Naive thymus-derived CD4-positive, alpha-beta T cell (primary cell): ENCODE data around the gene CERT1. TPM values are rescaled to one million over a fixed set of nuclear protein-coding genes. Genes with fewer than 3 reads are reported as not detected.

Experiments
- ATAC-seq: fragments of 150-1000 bp; cut with Tn5 transposase; 2 replicates; pipeline ENCODE4 v1.10.0; 2021; ENCODE audit warnings: mild to moderate bottlenecking, moderate library complexity
- CTCF ChIA-PET: fragments of 350-600 bp; sonication (Branson Sonifier 250); formaldehyde crosslinking; loops from one replicate; lab custom pipeline; 2021; ENCODE audit warnings: antibody characterized with exemption; lab: Charles Lee
- POLR2A ChIA-PET: fragments of 350-600 bp; sonication (Branson Sonifier 250); formaldehyde crosslinking; loops from one replicate; lab custom pipeline; 2021; ENCODE audit warnings: antibody characterized with exemption, inconsistent platforms; lab: Charles Lee
- DNase-seq, 9 donors: peaks; one replicate each; pipeline versions ENCODE4 v3.0.0 to v3.0.0-alpha.2; 2020 to 2022; ENCODE audit warnings: mixed read lengths in 1 of 9
- H3K27ac ChIP-seq: one replicate; pipeline ENCODE4 v1.7.0; 2013; ENCODE audit warnings: mild to moderate bottlenecking, low read depth, low read length, moderate library complexity
- H3K27me3 ChIP-seq, 2 donors: one replicate each; pipeline ENCODE4 v1.7.0; 2013; ENCODE audit warnings: low read length in 2 of 2, mild to moderate bottlenecking in 2 of 2, moderate library complexity in 2 of 2; ENCODE audit not compliant: control insufficient read depth in 2 of 2, insufficient read depth in 2 of 2
- H3K36me3 ChIP-seq, 3 experiments: 1 replicate in 2 of 3; 2 replicates in 1 of 3; pipeline ENCODE4 v1.7.0; 2013; ENCODE audit warnings: low read length in 3 of 3, mild to moderate bottlenecking in 3 of 3, moderate library complexity in 1 of 3; ENCODE audit not compliant: insufficient read depth in 3 of 3, control insufficient read depth in 2 of 3
- H3K4me1 ChIP-seq, 2 donors: one replicate each; pipeline ENCODE4 v1.7.0; 2013; ENCODE audit warnings: low read length in 2 of 2, mild to moderate bottlenecking in 2 of 2, moderate library complexity in 1 of 2; ENCODE audit not compliant: control insufficient read depth in 2 of 2, insufficient read depth in 2 of 2
- H3K4me3 ChIP-seq: 2 replicates; pipeline ENCODE4 v1.7.0; 2013; ENCODE audit warnings: mild to moderate bottlenecking, low read length
- H3K9me3 ChIP-seq, 3 experiments: 1 replicate in 2 of 3; 2 replicates in 1 of 3; pipeline ENCODE4 v1.7.0; 2013; ENCODE audit warnings: low read length in 3 of 3; ENCODE audit not compliant: control insufficient read depth in 2 of 3
- H3K27ac Mint-ChIP-seq, 9 donors: one replicate each; pipeline ENCODE4 v1.8.0; 2020 to 2022; ENCODE audit warnings: mixed read lengths in 9 of 9, mild to moderate bottlenecking in 8 of 9, moderate library complexity in 5 of 9, inconsistent platforms in 2 of 9
- H3K27me3 Mint-ChIP-seq, 5 donors: one replicate each; pipeline ENCODE4 v1.8.0; 2021 to 2022; ENCODE audit warnings: mixed read lengths in 5 of 5, mild to moderate bottlenecking in 1 of 5
- H3K36me3 Mint-ChIP-seq, 5 donors: one replicate each; pipeline ENCODE4 v1.8.0; 2020 to 2022; ENCODE audit warnings: mixed read lengths in 5 of 5, mild to moderate bottlenecking in 3 of 5, inconsistent platforms in 1 of 5
- H3K4me1 Mint-ChIP-seq, 7 donors: one replicate each; pipeline ENCODE4 v1.8.0; 2020 to 2022; ENCODE audit warnings: mixed read lengths in 7 of 7, mild to moderate bottlenecking in 3 of 7, inconsistent platforms in 1 of 7
- H3K4me3 Mint-ChIP-seq, 10 donors: one replicate each; pipeline ENCODE4 v1.8.0; 2020 to 2022; ENCODE audit warnings: mild to moderate bottlenecking in 10 of 10, mixed read lengths in 10 of 10, moderate library complexity in 6 of 10, inconsistent platforms in 2 of 10
- H3K9me3 Mint-ChIP-seq, 11 donors: one replicate each; pipeline ENCODE4 v1.8.0; 2020 to 2022; ENCODE audit warnings: mixed read lengths in 11 of 11, mild to moderate bottlenecking in 4 of 11, inconsistent platforms in 1 of 11, moderate library complexity in 1 of 11
- intact Hi-C, 2 donors: fragments of 100-400 bp; cut with micrococcal nuclease; formaldehyde crosslinking; loops; one replicate each; pipeline ENCODE4 v1.15.1; 2023
- polyA plus RNA-seq, 2 donors: library from polyadenylated mRNA; unstranded; fragments of 300-500 nt; fragmentation: Illumina TruSeq; gene quantifications; one replicate each; pipeline ENCODE4 v1.2.3, GENCODE V29; 2021
- total RNA-seq, 6 experiments: library from RNA in 5 of 6; stranded (reverse) in 5 of 6; gene quantifications; 1 replicate in 5 of 6; 2 replicates in 1 of 6; pipeline ENCODE4 v1.2.3 and lab custom pipeline; 2021 to 2026

CERT1 gene
- total and polyA plus RNA-seq, 7 experiments from 2014 or later = 13.3 to 60.4 (median 37.7) TPM

- peaks cover 0 to 7% (median 0%) of the 10 kb centered on the region in 11 donors for H3K9me3 Mint-ChIP-seq
These were observed 40.0 kb upstream of the CERT1 start for GRCh38 chr5:75551471-75551870.

GRCh38 chr5:75550597-75550996 is 39.2 kb upstream of the CERT1 start:
- peaks cover 0 to 7% (median 0%) of the 10 kb centered on the region in 11 donors for H3K9me3 Mint-ChIP-seq
- ATAC-seq (no peak), DNase-seq (no peak)
- no peak overlapping the region for H3K27ac ChIP-seq
- peaks cover 0 to 70% (median 48%) of the 10 kb centered on the region in 5 donors for H3K36me3 Mint-ChIP-seq
- ChIA-PET CTCF (no interaction called here), POLR2A (no interaction called here)
- no peaks in the 10 kb centered on the region for H3K9me3 ChIP-seq
- intact Hi-C loops = no loop called here
- no peaks in the 10 kb centered on the region for H3K27me3 ChIP-seq
- peaks cover 0 to 12% (median 9%) of the 10 kb centered on the region in 3 experiments for H3K36me3 ChIP-seq
- H3K27ac Mint-ChIP-seq = no peak overlapping the region
- no peaks in the 10 kb centered on the region for H3K4me1 ChIP-seq
- peaks cover 0 to 12% (median 3%) of the 10 kb centered on the region in 7 donors for H3K4me1 Mint-ChIP-seq
- no peak overlapping the region for H3K4me3 Mint-ChIP-seq
- no peak overlapping the region for H3K4me3 ChIP-seq
- no peaks in the 10 kb centered on the region for H3K27me3 Mint-ChIP-seq

More at GRCh38 chr5:75551471-75551870, 40.0 kb upstream of the CERT1 start:
- no peaks in the 10 kb centered on the region for H3K27me3 ChIP-seq
- intact Hi-C loops = no loop called here
- ATAC-seq (no peak), DNase-seq (no peak)
- H3K9me3 ChIP-seq = no peaks in the 10 kb centered on the region
- Mint-ChIP-seq H3K36me3 (peaks cover 0 to 78% (median 51%) of the 10 kb centered on the region in 5 donors), H3K27me3 (no peaks in the 10 kb centered on the region), H3K27ac (no peak overlapping the region), H3K4me3 (no peak overlapping the region), H3K4me1 (peaks cover 0 to 8% (median 5%) of the 10 kb centered on the region in 7 donors)
- CTCF ChIA-PET = no interaction called here
- no peak overlapping the region for H3K27ac ChIP-seq
- POLR2A ChIA-PET = no interaction called here
- H3K4me3 ChIP-seq = no peak overlapping the region
- no peaks in the 10 kb centered on the region for H3K4me1 ChIP-seq
- peaks cover 0 to 12% (median 9%) of the 10 kb centered on the region in 3 experiments for H3K36me3 ChIP-seq

- POLR2A ChIA-PET = no interaction called here
- H3K9me3 ChIP-seq = no peaks in the 10 kb centered on the region
- DNase-seq (no peak), ATAC-seq (no peak)
- H3K27me3 Mint-ChIP-seq = no peaks in the 10 kb centered on the region
- CTCF ChIA-PET = no interaction called here
- H3K4me1 ChIP-seq = no peaks in the 10 kb centered on the region
- H3K27ac Mint-ChIP-seq = no peak overlapping the region
- intact Hi-C loops = no loop called here
- peaks cover 0 to 7% (median 0%) of the 10 kb centered on the region in 11 donors for H3K9me3 Mint-ChIP-seq
- H3K4me3 ChIP-seq = no peak overlapping the region
- H3K4me3 Mint-ChIP-seq = no peak overlapping the region
- no peak overlapping the region for H3K27ac ChIP-seq
- no peaks in the 10 kb centered on the region for H3K27me3 ChIP-seq
- H3K4me1 Mint-ChIP-seq = peaks cover 0 to 6% (median 0%) of the 10 kb centered on the region in 7 donors
- H3K36me3 ChIP-seq = peaks cover 0 to 8% (median 5%) of the 10 kb centered on the region in 3 experiments
- H3K36me3 Mint-ChIP-seq = peaks cover 0 to 55% (median 35%) of the 10 kb centered on the region in 5 donors
These were observed 36.4 kb upstream of the CERT1 start for GRCh38 chr5:75547812-75548211.

GRCh38 chr5:75546830-75547229 is 35.4 kb upstream of the CERT1 start:
- ChIA-PET CTCF (no interaction called here), POLR2A (no interaction called here)
- H3K4me3 Mint-ChIP-seq = no peak overlapping the region
- intact Hi-C loops = no loop called here
- no peaks in the 10 kb centered on the region for H3K9me3 ChIP-seq
- peaks cover 0 to 47% (median 27%) of the 10 kb centered on the region in 5 donors for H3K36me3 Mint-ChIP-seq
- DNase-seq = no peak
- H3K4me3 ChIP-seq = no peak overlapping the region
- H3K9me3 Mint-ChIP-seq = peaks cover 0 to 7% (median 0%) of the 10 kb centered on the region in 11 donors
- H3K4me1 Mint-ChIP-seq = peaks cover 0 to 6% (median 0%) of the 10 kb centered on the region in 7 donors
- no peaks in the 10 kb centered on the region for H3K4me1 ChIP-seq
- no peaks in the 10 kb centered on the region for H3K27me3 ChIP-seq
- no peak overlapping the region for H3K27ac Mint-ChIP-seq
- no peak for ATAC-seq
- no peaks in the 10 kb centered on the region for H3K36me3 ChIP-seq
- H3K27me3 Mint-ChIP-seq = no peaks in the 10 kb centered on the region
- H3K27ac ChIP-seq = no peak overlapping the region

GRCh38 chr5:75545131-75545530 is 33.7 kb upstream of the CERT1 start:
- no peaks in the 10 kb centered on the region for H3K27me3 Mint-ChIP-seq
- no peaks in the 10 kb centered on the region for H3K27me3 ChIP-seq

GRCh38 chr5:75538211-75538610 is 26.8 kb upstream of the CERT1 start:
- peaks cover 7 to 23% (median 12%) of the 10 kb centered on the region in 11 donors for H3K9me3 Mint-ChIP-seq
- intact Hi-C loops = no loop called here
- DNase-seq (no peak), ATAC-seq (no peak)
- H3K27me3 Mint-ChIP-seq = no peaks in the 10 kb centered on the region
- H3K27ac Mint-ChIP-seq = peak overlapping the region in 1 of 9 donors; percentile 3
- CTCF ChIA-PET = interaction anchor here (0.7 kb wide), 1 partner anchor 929 kb away, joined by 3 read pairs; no protein-coding TSS in a partner anchor
- H3K36me3 ChIP-seq = no peaks in the 10 kb centered on the region
- no peak overlapping the region for H3K27ac ChIP-seq
- no peak overlapping the region for H3K4me3 ChIP-seq
- H3K27me3 ChIP-seq = no peaks in the 10 kb centered on the region
- POLR2A ChIA-PET = no interaction called here
- no peaks in the 10 kb centered on the region for H3K9me3 ChIP-seq
- no peak overlapping the region for H3K4me3 Mint-ChIP-seq
- no peaks in the 10 kb centered on the region for H3K4me1 ChIP-seq
- H3K4me1 Mint-ChIP-seq = peaks cover 10 to 29% (median 19%) of the 10 kb centered on the region in 7 donors
- H3K36me3 Mint-ChIP-seq = peaks cover 17 to 45% (median 30%) of the 10 kb centered on the region in 5 donors

More at GRCh38 chr5:75545131-75545530, 33.7 kb upstream of the CERT1 start:
- intact Hi-C loops = no loop called here
- Histone ChIP-seq H3K9me3 (no peaks in the 10 kb centered on the region), H3K27ac (no peak overlapping the region), H3K36me3 (no peaks in the 10 kb centered on the region), H3K4me1 (no peaks in the 10 kb centered on the region), H3K4me3 (no peak overlapping the region)
- ChIA-PET POLR2A (no interaction called here), CTCF (no interaction called here)
- Mint-ChIP-seq H3K9me3 (peaks cover 0 to 2% (median 0%) of the 10 kb centered on the region in 11 donors), H3K36me3 (peaks cover 0 to 35% (median 19%) of the 10 kb centered on the region in 5 donors), H3K4me3 (no peak overlapping the region), H3K27ac (no peak overlapping the region), H3K4me1 (peaks cover 0 to 6% (median 0%) of the 10 kb centered on the region in 7 donors)
- no peak for ATAC-seq
- no peak for DNase-seq
